HCT116 (cell line): Measurements from ENCODE around the gene GMDS.

Experiments used
- EGR1 ChIP-seq: IDR thresholded peaks from 2 replicates; pipeline ENCODE4 v1.6.1; 2012; ENCODE audit warnings: low read depth
- ELF1 ChIP-seq: IDR thresholded peaks from 2 replicates; pipeline ENCODE4 v1.6.1; 2012; ENCODE audit warnings: low read depth, borderline replicate concordance
- EZH2 ChIP-seq: fragments of 200-600 bp; sonication (generic); IDR thresholded peaks from 2 replicates; pipeline ENCODE4 v1.6.1; 2017; ENCODE audit warnings: antibody characterized with exemption, mixed run types
- EZH2phosphoT487 ChIP-seq: fragments of 200-600 bp; IDR thresholded peaks from 2 replicates; pipeline ENCODE4 v1.6.1; 2018; ENCODE audit warnings: antibody characterized with exemption, borderline replicate concordance
- MAX ChIP-seq: IDR thresholded peaks from 2 replicates; pipeline ENCODE4 v1.6.1; 2012
- POLR2A ChIP-seq: IDR thresholded peaks from 2 replicates; pipeline ENCODE4 v1.7.0; 2011; ENCODE audit warnings: borderline replicate concordance; ENCODE audit not compliant: insufficient read depth, insufficient read length; ENCODE audit errors: extremely low read depth
- RAD21 ChIP-seq: IDR thresholded peaks from 2 replicates; pipeline ENCODE4 v1.6.1; 2012; ENCODE audit warnings: low read depth, mild to moderate bottlenecking
- SIN3A ChIP-seq: IDR thresholded peaks from 2 replicates; pipeline ENCODE4 v1.6.1; 2012; ENCODE audit warnings: low read depth
- SRF ChIP-seq: IDR thresholded peaks from 2 replicates; pipeline ENCODE4 v1.6.1; 2012; ENCODE audit warnings: low read depth
- ZFX ChIP-seq: fragments of 450-650 bp; IDR thresholded peaks from 2 replicates; pipeline ENCODE4 v1.6.1; 2017
- ZNF274 ChIP-seq: fragments of 200-500 bp; sonication (Bioruptor generic); IDR thresholded peaks from 2 replicates; pipeline ENCODE4 v1.6.1; 2014; ENCODE audit warnings: mild to moderate bottlenecking, low read depth, low read length, inconsistent platforms
- TF ChIP-seq, protein P1 (sequence below): IDR thresholded peaks from 2 replicates; pipeline ENCODE4 v1.6.1; 2012; ENCODE audit warnings: low read depth
- TF ChIP-seq, protein P2 (sequence below), 3 experiments: fragments of 200-600 bp in 1 of 3; sonication (generic) in 1 of 3; IDR thresholded peaks in 2 of 3; conservative IDR thresholded peaks in 1 of 3; 2 replicates each; pipeline ENCODE4 v1.5.1; 2012 to 2017; ENCODE audit warnings: low read depth in 2 of 3, low read length in 2 of 3, antibody characterized with exemption in 1 of 3, borderline replicate concordance in 1 of 3, control low read depth in 1 of 3, mild to moderate bottlenecking in 1 of 3, mixed read lengths in 1 of 3, mixed run types in 1 of 3, moderate library complexity in 1 of 3; ENCODE audit not compliant: insufficient read depth in 1 of 3

GRCh38 chr6:1613688-1614447 lies 631.5 kb downstream of the GMDS start:
- TF ChIP-seq, protein P1, sequence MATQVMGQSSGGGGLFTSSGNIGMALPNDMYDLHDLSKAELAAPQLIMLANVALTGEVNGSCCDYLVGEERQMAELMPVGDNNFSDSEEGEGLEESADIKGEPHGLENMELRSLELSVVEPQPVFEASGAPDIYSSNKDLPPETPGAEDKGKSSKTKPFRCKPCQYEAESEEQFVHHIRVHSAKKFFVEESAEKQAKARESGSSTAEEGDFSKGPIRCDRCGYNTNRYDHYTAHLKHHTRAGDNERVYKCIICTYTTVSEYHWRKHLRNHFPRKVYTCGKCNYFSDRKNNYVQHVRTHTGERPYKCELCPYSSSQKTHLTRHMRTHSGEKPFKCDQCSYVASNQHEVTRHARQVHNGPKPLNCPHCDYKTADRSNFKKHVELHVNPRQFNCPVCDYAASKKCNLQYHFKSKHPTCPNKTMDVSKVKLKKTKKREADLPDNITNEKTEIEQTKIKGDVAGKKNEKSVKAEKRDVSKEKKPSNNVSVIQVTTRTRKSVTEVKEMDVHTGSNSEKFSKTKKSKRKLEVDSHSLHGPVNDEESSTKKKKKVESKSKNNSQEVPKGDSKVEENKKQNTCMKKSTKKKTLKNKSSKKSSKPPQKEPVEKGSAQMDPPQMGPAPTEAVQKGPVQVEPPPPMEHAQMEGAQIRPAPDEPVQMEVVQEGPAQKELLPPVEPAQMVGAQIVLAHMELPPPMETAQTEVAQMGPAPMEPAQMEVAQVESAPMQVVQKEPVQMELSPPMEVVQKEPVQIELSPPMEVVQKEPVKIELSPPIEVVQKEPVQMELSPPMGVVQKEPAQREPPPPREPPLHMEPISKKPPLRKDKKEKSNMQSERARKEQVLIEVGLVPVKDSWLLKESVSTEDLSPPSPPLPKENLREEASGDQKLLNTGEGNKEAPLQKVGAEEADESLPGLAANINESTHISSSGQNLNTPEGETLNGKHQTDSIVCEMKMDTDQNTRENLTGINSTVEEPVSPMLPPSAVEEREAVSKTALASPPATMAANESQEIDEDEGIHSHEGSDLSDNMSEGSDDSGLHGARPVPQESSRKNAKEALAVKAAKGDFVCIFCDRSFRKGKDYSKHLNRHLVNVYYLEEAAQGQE, result no peak
- TF ChIP-seq SRF, result no peak
- TF ChIP-seq, protein P2, sequence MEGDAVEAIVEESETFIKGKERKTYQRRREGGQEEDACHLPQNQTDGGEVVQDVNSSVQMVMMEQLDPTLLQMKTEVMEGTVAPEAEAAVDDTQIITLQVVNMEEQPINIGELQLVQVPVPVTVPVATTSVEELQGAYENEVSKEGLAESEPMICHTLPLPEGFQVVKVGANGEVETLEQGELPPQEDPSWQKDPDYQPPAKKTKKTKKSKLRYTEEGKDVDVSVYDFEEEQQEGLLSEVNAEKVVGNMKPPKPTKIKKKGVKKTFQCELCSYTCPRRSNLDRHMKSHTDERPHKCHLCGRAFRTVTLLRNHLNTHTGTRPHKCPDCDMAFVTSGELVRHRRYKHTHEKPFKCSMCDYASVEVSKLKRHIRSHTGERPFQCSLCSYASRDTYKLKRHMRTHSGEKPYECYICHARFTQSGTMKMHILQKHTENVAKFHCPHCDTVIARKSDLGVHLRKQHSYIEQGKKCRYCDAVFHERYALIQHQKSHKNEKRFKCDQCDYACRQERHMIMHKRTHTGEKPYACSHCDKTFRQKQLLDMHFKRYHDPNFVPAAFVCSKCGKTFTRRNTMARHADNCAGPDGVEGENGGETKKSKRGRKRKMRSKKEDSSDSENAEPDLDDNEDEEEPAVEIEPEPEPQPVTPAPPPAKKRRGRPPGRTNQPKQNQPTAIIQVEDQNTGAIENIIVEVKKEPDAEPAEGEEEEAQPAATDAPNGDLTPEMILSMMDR (IDR thresholded peaks at IDR 0.05 in 2 of 3, conservative IDR thresholded peaks at IDR 0.05 in 1 of 3; ENCODE audit: borderline replicate concordance in 1 of 3, insufficient read depth in 1 of 3, low read depth in 2 of 3, low read length in 2 of 3), result no peak
- TF ChIP-seq RAD21, result no peak
- TF ChIP-seq EGR1, result no peak
- TF ChIP-seq EZH2, result no peak
- TF ChIP-seq ZNF274, result no peak
- TF ChIP-seq MAX, result no peak
- TF ChIP-seq POLR2A, result no peak
- TF ChIP-seq EZH2phosphoT487, result no peak
- TF ChIP-seq ZFX, result no peak
- TF ChIP-seq ELF1, result no peak
- TF ChIP-seq SIN3A, result no peak
